Measurements from ENCODE around the gene WDR76.
"Not testable (repeated sequence)": the region's sequence is repeated elsewhere in the genome, so short reads cannot be mapped to it uniquely, and the experiment has no call there.

WDR76 gene

GRCh38 chr15:43826508-43827341, at the start of gene WDR76:
WDR76 (plus strand) TSS chr15:43827002; CDS start chr15:43827033, 31 bp downstream.
- peak; percentile 74 to 87 for DNase-seq

- DNase-seq = peak; percentile 63 to 68
Observed at GRCh38 chr15:43777267-43777914, 49.4 kb upstream of the WDR76 start.

GRCh38 chr15:43779016-43779415, 47.8 kb upstream of the WDR76 start:
- DNase-seq = no peak

- no peak for DNase-seq
Observed at GRCh38 chr15:43789409-43789808, 37.4 kb upstream of the WDR76 start.

GRCh38 chr15:43791993-43792760, 34.6 kb upstream of the WDR76 start, which contains the start of gene SERF2:
SERF2 (plus strand) TSS chr15:43792320; CDS start chr15:43792377, 57 bp downstream.
- DNase-seq = peak; percentile 99 to 100

GRCh38 chr15:43792761-43793476, 33.9 kb upstream of the WDR76 start:
- peak; percentile 78 to 80 for DNase-seq

- DNase-seq = no peak
Observed at GRCh38 chr15:43793647-43794046, 33.2 kb upstream of the WDR76 start.

GRCh38 chr15:43794269-43795037, 32.3 kb upstream of the WDR76 start:
- DNase-seq = no peak

GRCh38 chr15:43795197-43795596, 31.6 kb upstream of the WDR76 start:
- DNase-seq = no peak

GRCh38 chr15:43795997-43796396, 30.8 kb upstream of the WDR76 start:
- DNase-seq = no peak

- DNase-seq = no peak
Observed at GRCh38 chr15:43796566-43796965, 30.2 kb upstream of the WDR76 start.

GRCh38 chr15:43799209-43799944, 27.4 kb upstream of the WDR76 start:
- DNase-seq = no peak

- no peak for DNase-seq
Observed at GRCh38 chr15:43799945-43800285, 26.9 kb upstream of the WDR76 start, which contains the start of gene SERINC4. SERINC4 (minus strand) TSS chr15:43800220; CDS start chr15:43799986, 234 bp downstream.

GRCh38 chr15:43800286-43801141, 26.3 kb upstream of the WDR76 start, which contains the start of gene HYPK:
HYPK (plus strand) TSS chr15:43800599; CDS start chr15:43800623, 24 bp downstream.
- DNase-seq = peak; percentile 83 to 88

- DNase-seq = not testable (repeated sequence)
Observed at GRCh38 chr15:43802676-43803075, 24.1 kb upstream of the WDR76 start.

- no peak for DNase-seq
Observed at GRCh38 chr15:43808435-43808950, 18.3 kb upstream of the WDR76 start.

GRCh38 chr15:43808960-43809678, 17.7 kb upstream of the WDR76 start:
- DNase-seq = peak; percentile 67 to 84

GRCh38 chr15:43815064-43815463, 11.7 kb upstream of the WDR76 start:
- not testable (repeated sequence) for DNase-seq

GRCh38 chr15:43821505-43821904, 5.3 kb upstream of the WDR76 start:
- no peak for DNase-seq
